HepG2 (cell line): ENCODE results near the gene HP1BP3. TPM values are rescaled to one million over a fixed set of nuclear protein-coding genes. Genes with fewer than 3 reads are reported as not detected.

Source experiments
- ARNT2 ChIP-seq: sonication (generic); formaldehyde crosslinking; IDR thresholded peaks from 2 replicates; pipeline ENCODE4 v1.8.0; 2022; ENCODE audit warnings: mild to moderate bottlenecking, low read depth, missing genetic modification reagents, moderate library complexity
- BORCS8-MEF2B ChIP-seq: sonication (generic); formaldehyde crosslinking; IDR thresholded peaks from 2 replicates; pipeline ENCODE4 v1.8.0; 2022; ENCODE audit warnings: mild to moderate bottlenecking, missing genetic modification reagents
- EED ChIP-seq: sonication (generic); formaldehyde crosslinking; IDR thresholded peaks from 2 replicates; pipeline ENCODE4 v1.5.0; 2020; ENCODE audit warnings: mild to moderate bottlenecking, missing genetic modification reagents
- ERF ChIP-seq: IDR thresholded peaks from 2 replicates; pipeline ENCODE4 v1.6.1; 2018; ENCODE audit warnings: missing biosample characterization, missing genetic modification reagents
- KDM1A ChIP-seq: IDR thresholded peaks from 2 replicates; pipeline ENCODE4 v1.6.1; 2016; ENCODE audit warnings: missing compliant biosample characterization
- NFKB2 ChIP-seq: sonication (generic); formaldehyde crosslinking; IDR thresholded peaks from 2 replicates; pipeline ENCODE4 v1.4.0; 2020; ENCODE audit warnings: missing genetic modification reagents, borderline replicate concordance
- SALL1 ChIP-seq: sonication (generic); formaldehyde crosslinking; IDR thresholded peaks from 2 replicates; pipeline ENCODE4 v1.8.0; 2022; ENCODE audit warnings: mild to moderate bottlenecking, missing genetic modification reagents
- ZFP41 ChIP-seq: sonication (generic); formaldehyde crosslinking; IDR thresholded peaks from 2 replicates; pipeline ENCODE4 v1.4.0; 2020; ENCODE audit warnings: mild to moderate bottlenecking, missing genetic modification reagents, borderline replicate concordance
- ZFX ChIP-seq: sonication (generic); formaldehyde crosslinking; IDR thresholded peaks from 2 replicates; pipeline ENCODE4 v1.4.0; 2020; ENCODE audit warnings: mild to moderate bottlenecking, low read depth, missing genetic modification reagents, moderate library complexity
- ZNF350 ChIP-seq: sonication (generic); formaldehyde crosslinking; IDR thresholded peaks from 2 replicates; pipeline ENCODE4 v1.4.0; 2020; ENCODE audit warnings: mild to moderate bottlenecking, low read depth, missing genetic modification reagents, borderline replicate concordance
- ZNF407 ChIP-seq: sonication (generic); formaldehyde crosslinking; IDR thresholded peaks from one replicate; pipeline ENCODE4 v1.5.1; 2020; ENCODE audit warnings: mild to moderate bottlenecking, missing genetic modification reagents; ENCODE audit errors: not compliant biosample characterization
- ZNF605 ChIP-seq: sonication (generic); formaldehyde crosslinking; IDR thresholded peaks from 2 replicates; pipeline ENCODE4 v1.8.0; 2022; ENCODE audit warnings: mild to moderate bottlenecking, missing genetic modification reagents
- polyA plus RNA-seq, 8 experiments: library from polyadenylated mRNA; depleted of rRNA in 3 of 8; stranded (reverse) in 7 of 8; unstranded in 1 of 8; fragments of >200 nt; fragmentation: Illumina TruSeq in 4 of 8; extraction: Trizol in 4 of 8; gene quantifications; 2 replicates each; pipeline versions ENCODE4 v1.2.1 to v1.2.3, GENCODE V29; 2011 to 2016; ENCODE audit warnings: low read depth in 4 of 8, missing spikeins in 1 of 8, mixed read lengths in 1 of 8; ENCODE audit not compliant: insufficient read depth in 1 of 8
- total RNA-seq, 5 experiments: library from RNA; depleted of rRNA; stranded (reverse); fragments of >200 nt; fragmentation: Illumina TruSeq; extraction: Trizol; gene quantifications; 2 replicates each; pipeline ENCODE4 v1.2.3, GENCODE V29; 2016; ENCODE audit warnings: low read depth in 1 of 5
- TF ChIP-seq, protein P1 (sequence below): sonication (generic); formaldehyde crosslinking; IDR thresholded peaks from 2 replicates; pipeline ENCODE4 v1.4.0; 2020; ENCODE audit warnings: missing genetic modification reagents
- TF ChIP-seq, protein P2 (sequence below): IDR thresholded peaks from 2 replicates; pipeline ENCODE4 v1.6.1; 2016; ENCODE audit warnings: low read depth

HP1BP3 gene
- total and polyA plus RNA-seq, 2 of the 13 experiments (the other 11 are each of a cell fraction or from before 2014, with no cell fraction given), result 98.5 to 137 TPM

GRCh38 chr1:20696397-20697333 lies 90.4 kb downstream of the HP1BP3 start (continued):
- TF ChIP-seq ZFP41 (CRISPR knock-in tag) (no peak), ZFX (peak; percentile 75), SALL1 (CRISPR knock-in tag) (peak; percentile 53), NFKB2 (no peak), EED (CRISPR knock-in tag) (peak; percentile 79; the same call in 1 of the 2 replicates), ZNF350 (CRISPR knock-in tag) (peak; percentile 53), BORCS8-MEF2B (0 out of 2 replicates have a peak, but pooled peaks have one; percentile 57), ZNF605 (CRISPR knock-in tag) (peak; percentile 32; the same call in 1 of the 2 replicates), ERF (CRISPR knock-in tag) (0 out of 2 replicates have a peak, but pooled peaks have one; percentile 28), ZNF407 (no peak), ARNT2 (CRISPR knock-in tag) (0 out of 2 replicates have a peak, but pooled peaks have one; percentile 16), KDM1A (CRISPR knock-in tag) (no peak)
- TF ChIP-seq, protein P1, sequence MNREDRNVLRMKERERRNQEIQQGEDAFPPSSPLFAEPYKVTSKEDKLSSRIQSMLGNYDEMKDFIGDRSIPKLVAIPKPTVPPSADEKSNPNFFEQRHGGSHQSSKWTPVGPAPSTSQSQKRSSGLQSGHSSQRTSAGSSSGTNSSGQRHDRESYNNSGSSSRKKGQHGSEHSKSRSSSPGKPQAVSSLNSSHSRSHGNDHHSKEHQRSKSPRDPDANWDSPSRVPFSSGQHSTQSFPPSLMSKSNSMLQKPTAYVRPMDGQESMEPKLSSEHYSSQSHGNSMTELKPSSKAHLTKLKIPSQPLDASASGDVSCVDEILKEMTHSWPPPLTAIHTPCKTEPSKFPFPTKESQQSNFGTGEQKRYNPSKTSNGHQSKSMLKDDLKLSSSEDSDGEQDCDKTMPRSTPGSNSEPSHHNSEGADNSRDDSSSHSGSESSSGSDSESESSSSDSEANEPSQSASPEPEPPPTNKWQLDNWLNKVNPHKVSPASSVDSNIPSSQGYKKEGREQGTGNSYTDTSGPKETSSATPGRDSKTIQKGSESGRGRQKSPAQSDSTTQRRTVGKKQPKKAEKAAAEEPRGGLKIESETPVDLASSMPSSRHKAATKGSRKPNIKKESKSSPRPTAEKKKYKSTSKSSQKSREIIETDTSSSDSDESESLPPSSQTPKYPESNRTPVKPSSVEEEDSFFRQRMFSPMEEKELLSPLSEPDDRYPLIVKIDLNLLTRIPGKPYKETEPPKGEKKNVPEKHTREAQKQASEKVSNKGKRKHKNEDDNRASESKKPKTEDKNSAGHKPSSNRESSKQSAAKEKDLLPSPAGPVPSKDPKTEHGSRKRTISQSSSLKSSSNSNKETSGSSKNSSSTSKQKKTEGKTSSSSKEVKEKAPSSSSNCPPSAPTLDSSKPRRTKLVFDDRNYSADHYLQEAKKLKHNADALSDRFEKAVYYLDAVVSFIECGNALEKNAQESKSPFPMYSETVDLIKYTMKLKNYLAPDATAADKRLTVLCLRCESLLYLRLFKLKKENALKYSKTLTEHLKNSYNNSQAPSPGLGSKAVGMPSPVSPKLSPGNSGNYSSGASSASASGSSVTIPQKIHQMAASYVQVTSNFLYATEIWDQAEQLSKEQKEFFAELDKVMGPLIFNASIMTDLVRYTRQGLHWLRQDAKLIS (CRISPR knock-in tag), result no peak
- TF ChIP-seq, protein P2, sequence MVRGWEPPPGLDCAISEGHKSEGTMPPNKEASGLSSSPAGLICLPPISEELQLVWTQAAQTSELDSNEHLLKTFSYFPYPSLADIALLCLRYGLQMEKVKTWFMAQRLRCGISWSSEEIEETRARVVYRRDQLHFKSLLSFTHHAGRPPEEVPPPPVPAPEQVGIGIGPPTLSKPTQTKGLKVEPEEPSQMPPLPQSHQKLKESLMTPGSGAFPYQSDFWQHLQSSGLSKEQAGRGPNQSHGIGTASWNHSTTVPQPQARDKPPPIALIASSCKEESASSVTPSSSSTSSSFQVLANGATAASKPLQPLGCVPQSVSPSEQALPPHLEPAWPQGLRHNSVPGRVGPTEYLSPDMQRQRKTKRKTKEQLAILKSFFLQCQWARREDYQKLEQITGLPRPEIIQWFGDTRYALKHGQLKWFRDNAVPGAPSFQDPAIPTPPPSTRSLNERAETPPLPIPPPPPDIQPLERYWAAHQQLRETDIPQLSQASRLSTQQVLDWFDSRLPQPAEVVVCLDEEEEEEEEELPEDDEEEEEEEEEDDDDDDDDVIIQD (CRISPR knock-in tag), result no peak
